GM10847 (cell line): ENCODE measurements around the gene CD46.

ENCODE experiments used
- POLR2A ChIP-seq: IDR thresholded peaks from 2 replicates; pipeline ENCODE4 v1.6.1; 2011; ENCODE audit not compliant: insufficient read length; ENCODE audit errors: extremely low read depth

CD46 gene

GRCh38 chr1:207751790-207752455 lies at the start of gene CD46:
CD46 (plus strand) TSS chr1:207752054; CDS start chr1:207752213, 159 bp downstream.
- peak; percentile 83 for TF ChIP-seq POLR2A

- no peak for TF ChIP-seq POLR2A
Measured at GRCh38 chr1:207702317-207702716, 49.5 kb upstream of the CD46 start.

DNA sequence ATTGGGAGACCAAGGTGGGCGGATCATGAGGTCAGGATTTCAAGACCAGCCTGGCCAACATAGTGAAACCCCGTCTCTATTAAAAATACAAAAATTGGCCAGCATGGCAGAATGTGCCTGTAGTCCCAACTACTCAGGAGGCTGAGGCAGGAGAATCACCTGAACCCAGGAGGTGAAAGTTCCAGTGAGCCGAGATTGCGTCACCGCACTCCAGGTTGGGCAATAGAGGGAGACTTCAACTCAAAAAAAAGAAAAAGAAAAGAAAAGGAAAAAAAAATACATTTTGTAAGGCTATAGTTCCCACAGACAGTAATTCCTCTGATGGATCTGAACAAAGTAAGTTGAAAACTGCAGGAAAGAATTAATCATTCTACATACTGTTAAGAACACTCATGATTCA lies 48.1 kb upstream of the CD46 start:
- no peak for TF ChIP-seq POLR2A

GRCh38 chr1:207711285-207711684 lies 40.6 kb upstream of the CD46 start:
- TF ChIP-seq POLR2A, result no peak

DNA sequence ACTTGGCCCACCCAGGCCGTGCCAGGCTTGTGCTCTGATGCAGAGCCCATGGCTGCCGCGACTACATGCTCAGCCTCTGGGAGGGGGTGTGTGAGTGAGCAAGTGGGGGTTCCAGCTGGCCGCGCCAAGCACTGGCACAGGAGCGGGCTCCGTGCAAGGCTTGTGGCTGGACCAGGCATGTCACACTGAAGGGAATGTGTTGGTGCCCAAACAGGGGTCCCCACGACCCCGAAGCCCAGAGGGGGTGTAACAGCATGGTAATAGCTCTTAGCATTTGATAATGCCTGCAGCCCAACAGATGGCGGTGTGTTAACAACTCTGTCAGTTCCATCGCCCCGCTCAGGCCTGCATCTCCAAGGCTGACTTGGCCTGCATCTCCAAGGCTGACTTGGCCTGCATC lies 38.3 kb upstream of the CD46 start:
- TF ChIP-seq POLR2A, result no peak

DNA sequence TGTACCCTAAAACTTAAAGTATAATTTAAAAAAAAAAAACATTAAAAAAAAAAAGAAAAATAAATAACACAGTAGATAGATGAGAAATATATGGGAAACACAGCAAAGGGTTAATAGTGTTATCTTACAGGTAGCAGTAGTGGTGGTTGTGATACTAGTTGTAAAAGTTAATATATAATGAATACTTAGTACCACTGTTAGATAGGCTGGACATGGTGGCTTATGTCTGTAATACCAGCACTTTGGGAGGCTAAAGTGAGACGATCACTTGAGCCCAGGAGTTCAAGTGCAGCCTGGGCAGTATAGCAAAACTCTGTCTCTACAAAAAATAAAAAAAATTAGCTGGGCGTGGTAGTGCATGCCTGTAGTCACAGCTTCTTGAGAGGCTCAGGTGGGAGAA lies 32.6 kb upstream of the CD46 start:
- no peak for TF ChIP-seq POLR2A

- TF ChIP-seq POLR2A, result no peak
Measured at GRCh38 chr1:207740207-207740606, 11.6 kb upstream of the CD46 start.

DNA sequence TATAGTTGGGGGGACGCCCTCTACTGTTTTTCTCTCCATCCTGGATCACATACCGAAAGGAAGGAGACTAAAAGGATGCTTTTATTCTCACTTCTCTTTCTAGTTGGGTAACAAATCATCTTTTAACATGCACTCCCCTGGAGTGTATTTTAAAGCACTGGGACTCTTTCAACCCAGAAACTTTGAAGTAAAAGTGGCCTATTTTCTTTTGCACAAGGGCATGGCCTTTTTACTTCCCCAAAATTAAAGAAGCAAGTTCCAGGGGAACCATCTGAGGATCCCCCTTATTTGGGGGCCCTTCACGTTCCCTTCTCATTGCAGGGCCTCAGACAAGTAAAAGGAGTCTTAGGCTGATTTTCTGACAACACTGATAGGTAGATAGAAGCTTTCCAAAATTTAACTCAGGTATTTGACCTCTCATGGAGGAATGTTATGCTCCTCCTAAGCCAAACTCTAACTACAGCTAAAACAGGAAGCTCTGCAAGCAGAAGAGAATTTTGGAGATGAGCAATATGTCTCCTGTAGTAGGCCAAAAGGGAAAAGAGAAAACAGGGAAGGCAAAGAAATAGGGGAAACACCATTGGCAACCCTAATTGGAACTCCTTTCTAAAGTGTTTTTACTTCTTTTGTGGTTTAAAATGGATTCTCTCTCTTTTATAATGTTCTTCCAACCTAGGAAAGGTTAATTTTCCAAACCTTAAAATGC lies 8.9 kb upstream of the CD46 start:
- TF ChIP-seq POLR2A, result no peak

- no peak for TF ChIP-seq POLR2A
Measured at GRCh38 chr1:207744000-207744534, 7.8 kb upstream of the CD46 start.

GRCh38 chr1:207745285-207745684 lies 6.6 kb upstream of the CD46 start:
- no peak for TF ChIP-seq POLR2A

- TF ChIP-seq POLR2A, result no peak
Measured at GRCh38 chr1:207745839-207746767, 5.8 kb upstream of the CD46 start.

DNA sequence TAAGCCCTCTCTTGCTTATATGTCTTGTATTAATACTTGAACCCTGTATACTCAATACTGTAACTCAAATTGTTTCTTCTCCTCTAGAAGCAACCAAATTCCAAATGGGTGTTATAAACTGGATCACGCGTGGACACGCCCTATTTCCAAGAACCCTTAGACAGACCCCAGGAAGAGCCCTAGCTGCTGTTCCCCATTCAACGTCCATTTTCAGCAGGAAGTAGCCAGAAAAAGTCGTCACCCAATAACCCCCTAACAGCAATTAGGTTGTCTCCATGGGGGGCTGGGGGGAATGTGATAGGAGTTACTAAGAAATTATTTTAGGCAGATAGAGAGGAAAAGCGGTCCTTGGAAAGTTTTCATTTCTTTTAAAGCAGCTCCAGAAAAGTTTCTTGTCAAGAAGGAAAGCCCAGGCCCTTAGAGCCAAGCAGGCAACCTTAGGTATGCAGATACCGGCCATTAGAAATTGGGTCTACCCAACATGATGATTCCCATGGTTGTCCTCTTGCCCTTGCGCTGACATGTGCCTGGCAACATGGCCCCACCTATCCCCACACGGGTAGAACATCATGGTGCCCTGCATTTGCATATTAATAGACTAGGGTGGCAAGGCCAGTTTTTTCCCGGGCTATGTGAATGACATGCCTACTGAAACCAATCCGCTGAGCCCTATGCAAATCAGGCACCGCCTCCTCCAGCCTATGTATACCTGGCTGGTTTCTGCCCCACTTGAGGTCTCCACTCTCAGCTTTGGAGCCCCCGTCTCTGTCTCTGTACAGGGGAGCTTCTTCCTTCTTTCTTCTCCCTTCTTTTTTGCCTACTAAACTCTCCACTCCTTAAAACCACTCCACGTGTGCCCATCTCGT lies 4.0 kb upstream of the CD46 start:
- TF ChIP-seq POLR2A, result no peak

GRCh38 chr1:207748737-207749528 lies 2.9 kb upstream of the CD46 start:
- no peak for TF ChIP-seq POLR2A
